ENCODE data around the gene CYP11A1.

DNA sequence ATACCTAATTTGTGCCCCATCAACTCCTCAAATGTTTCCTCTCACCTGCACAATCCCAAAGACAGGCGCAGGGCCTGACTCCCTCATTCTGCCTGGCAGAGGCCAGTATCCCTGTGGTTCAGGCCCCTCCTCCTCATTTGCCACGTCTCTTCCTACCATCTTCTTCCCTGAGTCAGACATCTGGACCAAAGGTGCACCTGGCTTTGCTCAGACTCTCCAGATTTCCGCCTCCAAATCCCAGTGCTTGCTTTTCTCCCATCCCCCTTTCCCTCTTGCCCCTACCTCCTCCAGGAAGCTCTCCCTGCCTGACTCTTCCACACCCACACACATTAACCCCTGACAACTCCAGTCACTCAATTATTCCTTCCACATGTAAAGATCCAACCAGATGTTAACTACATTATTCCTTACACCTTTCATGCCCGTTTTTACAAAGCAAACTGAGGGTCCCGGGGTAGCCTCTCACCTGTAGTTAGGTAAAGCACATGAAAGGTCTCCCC is 46.7 kb upstream of the CYP11A1 start:
- no peak for TF ChIP-seq CTCF (conservative IDR thresholded peaks at IDR 0.05)
- no peak for TF ChIP-seq ZFX (IDR thresholded peaks at IDR 0.05)
